Measurements from ENCODE around the gene RHOB. TPM values are rescaled to one million over a fixed set of nuclear protein-coding genes. Genes with fewer than 3 reads are reported as not detected.
A peak's percentile ranks its signal among the peaks of the same experiment; 100 is the strongest.

RHOB gene
- total RNA-seq, 4 donors from 2014 or later, result 61.7 to 245 (median 144) TPM

GRCh38 chr2:20481798-20482405, 35.0 kb downstream of the RHOB start:
- no peaks in the 10 kb centered on the region for H3K36me3 ChIP-seq
- no peak for DNase-seq
- H3K4me1 ChIP-seq, result peaks cover 11 to 33% (median 12%) of the 10 kb centered on the region in 3 donors
- H3K27me3 ChIP-seq, result no peaks in the 10 kb centered on the region
- H3K9me3 ChIP-seq, result no peaks in the 10 kb centered on the region
- no peak overlapping the region for H3K4me3 ChIP-seq
- intact Hi-C loops (cut with DNase I), result no loop called here
- H3K27ac ChIP-seq, result peak overlapping the region in 2 of 4 donors; percentile 63 to 71
- TF ChIP-seq POLR2A (IDR thresholded peaks at IDR 0.05) (no peak), CTCF (IDR thresholded peaks at IDR 0.05) (no peak)
- 73 to 89% methylated on average over 5 of the region's 5 CpGs for WGBS, 2 donors

- TF ChIP-seq POLR2A (IDR thresholded peaks at IDR 0.05), result no peak
- TF ChIP-seq CTCF (IDR thresholded peaks at IDR 0.05), result no peak
- H3K4me1 ChIP-seq, result peaks cover 11 to 41% (median 18%) of the 10 kb centered on the region in 3 donors
- no peaks in the 10 kb centered on the region for H3K27me3 ChIP-seq
- no peak for DNase-seq
- intact Hi-C loops (cut with DNase I), result no loop called here
- H3K36me3 ChIP-seq, result no peaks in the 10 kb centered on the region
- H3K27ac ChIP-seq, result peak overlapping the region in 2 of 4 donors; percentile 63 to 71
- H3K4me3 ChIP-seq, result no peak overlapping the region
- H3K9me3 ChIP-seq, result no peaks in the 10 kb centered on the region
- WGBS, 2 donors, result 72 to 81% methylated on average over 3 of the region's 3 CpGs
These were observed 35.9 kb downstream of the RHOB start for GRCh38 chr2:20482725-20483124.

GRCh38 chr2:20483194-20483895, 36.5 kb downstream of the RHOB start:
- whole genome bisulfite sequencing, 2 donors, result 80 to 83% methylated on average over 1 to 6 of the region's 7 CpGs
- intact Hi-C loops (cut with DNase I), result no loop called here
- Histone ChIP-seq H3K4me1 (peaks cover 11 to 47% (median 23%) of the 10 kb centered on the region in 3 donors), H3K36me3 (no peaks in the 10 kb centered on the region), H3K27ac (peak overlapping the region; percentile 40 to 71 (median 64)), H3K9me3 (no peaks in the 10 kb centered on the region), H3K27me3 (no peaks in the 10 kb centered on the region), H3K4me3 (no peak overlapping the region)
- TF ChIP-seq CTCF (IDR thresholded peaks at IDR 0.05) (no peak), POLR2A (IDR thresholded peaks at IDR 0.05) (no peak)
- no peak for DNase-seq

GRCh38 chr2:20484034-20484617, 37.3 kb downstream of the RHOB start:
- H3K4me1 ChIP-seq, result peaks cover 11 to 55% (median 23%) of the 10 kb centered on the region in 3 donors
- H3K36me3 ChIP-seq, result no peaks in the 10 kb centered on the region
- peak overlapping the region; percentile 40 to 71 (median 64) for H3K27ac ChIP-seq
- WGBS, 2 donors, result 93 to 100% methylated on average over 1 to 3 of the region's 6 CpGs
- H3K4me3 ChIP-seq, result no peak overlapping the region
- TF ChIP-seq POLR2A (IDR thresholded peaks at IDR 0.05) (no peak), CTCF (IDR thresholded peaks at IDR 0.05) (no peak)
- H3K9me3 ChIP-seq, result no peaks in the 10 kb centered on the region
- intact Hi-C loops (cut with DNase I), result no loop called here
- H3K27me3 ChIP-seq, result no peaks in the 10 kb centered on the region
- DNase-seq, result no peak
